ENCODE measurements around the gene SUSD1.

Gene SUSD1

GRCh38 chr9:112048924-112049691 is 126.0 kb downstream of the SUSD1 start:
- peak; percentile 86 for DNase-seq (ENCODE audit: low read depth, low spot score)
- in situ Hi-C loops (cut with HindIII; ENCODE audit: low sequenced_read_pairs): no loop called here
- H3K4me3 ChIP-seq (ENCODE audit: low read depth, low read length): no peak overlapping the region
- TF ChIP-seq, protein P1, sequence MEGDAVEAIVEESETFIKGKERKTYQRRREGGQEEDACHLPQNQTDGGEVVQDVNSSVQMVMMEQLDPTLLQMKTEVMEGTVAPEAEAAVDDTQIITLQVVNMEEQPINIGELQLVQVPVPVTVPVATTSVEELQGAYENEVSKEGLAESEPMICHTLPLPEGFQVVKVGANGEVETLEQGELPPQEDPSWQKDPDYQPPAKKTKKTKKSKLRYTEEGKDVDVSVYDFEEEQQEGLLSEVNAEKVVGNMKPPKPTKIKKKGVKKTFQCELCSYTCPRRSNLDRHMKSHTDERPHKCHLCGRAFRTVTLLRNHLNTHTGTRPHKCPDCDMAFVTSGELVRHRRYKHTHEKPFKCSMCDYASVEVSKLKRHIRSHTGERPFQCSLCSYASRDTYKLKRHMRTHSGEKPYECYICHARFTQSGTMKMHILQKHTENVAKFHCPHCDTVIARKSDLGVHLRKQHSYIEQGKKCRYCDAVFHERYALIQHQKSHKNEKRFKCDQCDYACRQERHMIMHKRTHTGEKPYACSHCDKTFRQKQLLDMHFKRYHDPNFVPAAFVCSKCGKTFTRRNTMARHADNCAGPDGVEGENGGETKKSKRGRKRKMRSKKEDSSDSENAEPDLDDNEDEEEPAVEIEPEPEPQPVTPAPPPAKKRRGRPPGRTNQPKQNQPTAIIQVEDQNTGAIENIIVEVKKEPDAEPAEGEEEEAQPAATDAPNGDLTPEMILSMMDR (IDR thresholded peaks at IDR 0.05; ENCODE audit: low read depth, low read length): no peak

DNA sequence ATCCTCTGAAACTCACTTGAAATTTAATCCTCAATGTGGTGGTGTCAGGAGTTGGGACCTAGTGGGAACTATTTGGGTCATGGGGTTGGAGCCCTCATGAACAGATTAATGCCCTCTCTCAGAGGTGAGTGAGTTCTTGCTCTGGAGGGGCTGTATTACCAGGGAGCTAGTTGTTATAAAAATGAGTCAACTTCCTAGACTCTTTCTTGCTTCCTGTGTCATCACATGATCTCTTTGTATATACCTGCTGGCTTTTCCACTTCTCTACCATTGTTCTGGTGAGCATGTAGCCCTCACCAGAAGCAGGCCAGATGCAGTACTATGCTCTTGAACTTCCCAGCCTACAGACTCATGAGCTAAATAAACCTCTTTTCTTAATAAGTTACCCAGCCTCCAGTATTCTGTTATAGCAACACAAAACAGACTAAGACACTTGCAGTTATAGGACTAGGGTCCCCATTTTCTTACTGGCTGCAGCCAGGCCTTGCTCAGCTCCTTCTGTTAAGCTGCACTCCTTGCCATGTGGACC is 127.5 kb downstream of the SUSD1 start:
- TF ChIP-seq, protein P1 (IDR thresholded peaks at IDR 0.05; ENCODE audit: low read depth, low read length): no peak
- H3K4me3 ChIP-seq (ENCODE audit: low read depth, low read length): no peak overlapping the region
- no peak for DNase-seq (ENCODE audit: low read depth, low spot score)
- in situ Hi-C loops (cut with HindIII; ENCODE audit: low sequenced_read_pairs): no loop called here

DNA sequence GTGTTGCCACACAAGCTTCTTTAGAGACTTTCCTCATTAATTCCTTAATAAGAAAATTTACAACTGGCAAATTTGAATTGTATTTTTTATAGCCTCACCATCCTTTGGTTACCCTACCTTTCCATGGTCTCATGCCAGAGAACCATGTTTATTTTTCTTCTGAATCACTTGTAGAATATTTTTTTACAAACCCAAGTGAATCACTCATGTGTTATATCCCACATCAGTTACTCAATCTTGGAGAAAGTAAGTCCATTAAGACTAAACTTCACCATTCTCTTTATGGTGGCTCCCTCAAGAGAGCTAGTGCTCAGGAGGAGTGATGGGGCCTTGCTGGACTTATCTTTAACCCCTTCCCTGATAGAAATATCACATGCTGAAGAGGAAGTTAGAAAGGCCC is 128.9 kb downstream of the SUSD1 start:
- in situ Hi-C loops (cut with HindIII; ENCODE audit: low sequenced_read_pairs): no loop called here
- no peak overlapping the region for H3K4me3 ChIP-seq (ENCODE audit: low read depth, low read length)
- DNase-seq (ENCODE audit: low read depth, low spot score): peak; percentile 69
- TF ChIP-seq, protein P1 (IDR thresholded peaks at IDR 0.05; ENCODE audit: low read depth, low read length): no peak

- in situ Hi-C loops (cut with HindIII; ENCODE audit: low sequenced_read_pairs): no loop called here
- DNase-seq (ENCODE audit: low read depth, low spot score): no peak
- no peak overlapping the region for H3K4me3 ChIP-seq (ENCODE audit: low read depth, low read length)
- TF ChIP-seq, protein P1 (IDR thresholded peaks at IDR 0.05; ENCODE audit: low read depth, low read length): no peak
Observed at GRCh38 chr9:112044881-112045280, 130.2 kb downstream of the SUSD1 start.

DNA sequence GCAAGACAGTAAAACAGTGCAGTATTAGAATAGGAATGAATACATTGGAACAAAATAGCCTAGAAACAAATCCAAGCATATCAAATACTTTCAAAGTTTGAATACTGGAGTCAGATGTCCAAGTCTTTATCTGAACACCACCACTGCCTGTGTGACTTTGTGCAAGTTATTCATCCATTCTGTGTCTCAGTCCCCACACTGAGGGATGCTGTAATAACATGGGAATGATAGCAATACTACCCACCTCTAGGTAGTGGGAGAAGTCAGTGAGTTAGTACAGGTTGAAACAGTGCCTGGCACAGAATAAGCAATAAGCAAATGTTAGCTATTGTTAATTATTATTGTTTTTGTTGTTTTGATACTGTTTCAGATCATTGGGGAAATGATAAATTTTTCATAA is 130.9 kb downstream of the SUSD1 start:
- H3K4me3 ChIP-seq (ENCODE audit: low read depth, low read length): no peak overlapping the region
- no peak for DNase-seq (ENCODE audit: low read depth, low spot score)
- in situ Hi-C loops (cut with HindIII; ENCODE audit: low sequenced_read_pairs): no loop called here
- TF ChIP-seq, protein P1 (IDR thresholded peaks at IDR 0.05; ENCODE audit: low read depth, low read length): no peak

GRCh38 chr9:112043423-112043822 is 131.7 kb downstream of the SUSD1 start:
- DNase-seq (ENCODE audit: low read depth, low spot score): peak; percentile 65
- in situ Hi-C loops (cut with HindIII; ENCODE audit: low sequenced_read_pairs): no loop called here
- TF ChIP-seq, protein P1 (IDR thresholded peaks at IDR 0.05; ENCODE audit: low read depth, low read length): no peak

More at GRCh38 chr9:112043423-112043822, 131.7 kb downstream of the SUSD1 start:
- H3K4me3 ChIP-seq (ENCODE audit: low read depth, low read length): no peak overlapping the region
